Measurements from ENCODE around the gene AGAP1.

Gene AGAP1

GRCh38 chr2:236105955-236106607 is 612.2 kb downstream of the AGAP1 start:
- DNase-seq (ENCODE audit: low spot score): no peak

GRCh38 chr2:236106761-236107160 is 612.9 kb downstream of the AGAP1 start:
- no peak for DNase-seq (ENCODE audit: low spot score)

- DNase-seq (ENCODE audit: low spot score): no peak
Observed at GRCh38 chr2:236107536-236107935, 613.7 kb downstream of the AGAP1 start.

GRCh38 chr2:236107942-236108625 is 614.2 kb downstream of the AGAP1 start:
- no peak for DNase-seq (ENCODE audit: low spot score)

- DNase-seq (ENCODE audit: low spot score): no peak
Observed at GRCh38 chr2:236109061-236109460, 615.2 kb downstream of the AGAP1 start.

- DNase-seq (ENCODE audit: low spot score): no peak
Observed at GRCh38 chr2:236109473-236109872, 615.6 kb downstream of the AGAP1 start.

GRCh38 chr2:236112466-236112865 is 618.6 kb downstream of the AGAP1 start:
- no peak for DNase-seq (ENCODE audit: low spot score)

- no peak for DNase-seq (ENCODE audit: low spot score)
Observed at GRCh38 chr2:236113425-236113824, 619.6 kb downstream of the AGAP1 start.

- no peak for DNase-seq (ENCODE audit: low spot score)
Observed at GRCh38 chr2:236113948-236114347, 620.1 kb downstream of the AGAP1 start.

GRCh38 chr2:236114959-236115358 is 621.1 kb downstream of the AGAP1 start:
- no peak for DNase-seq (ENCODE audit: low spot score)

GRCh38 chr2:236117401-236117800 is 623.6 kb downstream of the AGAP1 start:
- DNase-seq (ENCODE audit: low spot score): no peak

- no peak for DNase-seq (ENCODE audit: low spot score)
Observed at GRCh38 chr2:236117861-236118269, 624.0 kb downstream of the AGAP1 start.

GRCh38 chr2:236119003-236119402 is 625.2 kb downstream of the AGAP1 start:
- no peak for DNase-seq (ENCODE audit: low spot score)

- no peak for DNase-seq (ENCODE audit: low spot score)
Observed at GRCh38 chr2:236119476-236119875, 625.6 kb downstream of the AGAP1 start.

GRCh38 chr2:236120141-236120601 is 626.3 kb downstream of the AGAP1 start:
- DNase-seq (ENCODE audit: low spot score): no peak

GRCh38 chr2:236120829-236121228 is 627.0 kb downstream of the AGAP1 start:
- DNase-seq (ENCODE audit: low spot score): no peak

- peak; percentile 4 for DNase-seq (ENCODE audit: low spot score)
Observed at GRCh38 chr2:236121546-236121945, 627.7 kb downstream of the AGAP1 start.

- no peak for DNase-seq (ENCODE audit: low spot score)
Observed at GRCh38 chr2:236122236-236122635, 628.4 kb downstream of the AGAP1 start.

- no peak for DNase-seq (ENCODE audit: low spot score)
Observed at GRCh38 chr2:236123716-236124115, 629.9 kb downstream of the AGAP1 start.

GRCh38 chr2:236124182-236124893 is 630.5 kb downstream of the AGAP1 start:
- no peak for DNase-seq (ENCODE audit: low spot score)

GRCh38 chr2:236125541-236125940 is 631.7 kb downstream of the AGAP1 start:
- no peak for DNase-seq (ENCODE audit: low spot score)

- DNase-seq (ENCODE audit: low spot score): no peak
Observed at GRCh38 chr2:236127010-236127409, 633.2 kb downstream of the AGAP1 start.

- DNase-seq (ENCODE audit: low spot score): no peak
Observed at GRCh38 chr2:236128321-236128720, 634.5 kb downstream of the AGAP1 start.

Data from kidney tubule cell (primary cell).